ENCODE data around the gene LUZP2.

LUZP2 gene

DNA sequence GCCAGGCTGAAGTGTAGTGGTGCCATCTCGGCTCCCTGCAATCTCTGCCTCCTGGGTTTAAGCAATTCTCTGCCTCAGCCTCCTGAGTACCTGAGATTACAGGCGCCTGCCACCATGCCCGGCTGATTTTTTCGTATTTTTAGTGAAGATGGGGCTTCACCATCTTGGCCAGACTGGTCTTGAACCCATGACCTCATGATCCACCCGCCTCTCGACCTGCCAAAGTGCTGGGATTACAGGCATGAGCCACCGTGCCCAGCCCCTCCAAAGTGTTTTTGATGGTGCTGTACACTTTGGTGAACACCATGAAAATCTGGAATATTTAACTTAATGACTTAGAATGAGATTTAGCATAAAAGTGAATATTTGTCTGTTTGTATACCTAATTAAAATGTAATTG is 5.6 kb downstream of the LUZP2 start:
- H3K4me1 ChIP-seq (ENCODE audit: insufficient read depth, low read length, severe bottlenecking): no peaks in the 10 kb centered on the region
- TF ChIP-seq, protein P1, sequence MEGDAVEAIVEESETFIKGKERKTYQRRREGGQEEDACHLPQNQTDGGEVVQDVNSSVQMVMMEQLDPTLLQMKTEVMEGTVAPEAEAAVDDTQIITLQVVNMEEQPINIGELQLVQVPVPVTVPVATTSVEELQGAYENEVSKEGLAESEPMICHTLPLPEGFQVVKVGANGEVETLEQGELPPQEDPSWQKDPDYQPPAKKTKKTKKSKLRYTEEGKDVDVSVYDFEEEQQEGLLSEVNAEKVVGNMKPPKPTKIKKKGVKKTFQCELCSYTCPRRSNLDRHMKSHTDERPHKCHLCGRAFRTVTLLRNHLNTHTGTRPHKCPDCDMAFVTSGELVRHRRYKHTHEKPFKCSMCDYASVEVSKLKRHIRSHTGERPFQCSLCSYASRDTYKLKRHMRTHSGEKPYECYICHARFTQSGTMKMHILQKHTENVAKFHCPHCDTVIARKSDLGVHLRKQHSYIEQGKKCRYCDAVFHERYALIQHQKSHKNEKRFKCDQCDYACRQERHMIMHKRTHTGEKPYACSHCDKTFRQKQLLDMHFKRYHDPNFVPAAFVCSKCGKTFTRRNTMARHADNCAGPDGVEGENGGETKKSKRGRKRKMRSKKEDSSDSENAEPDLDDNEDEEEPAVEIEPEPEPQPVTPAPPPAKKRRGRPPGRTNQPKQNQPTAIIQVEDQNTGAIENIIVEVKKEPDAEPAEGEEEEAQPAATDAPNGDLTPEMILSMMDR (IDR thresholded peaks at IDR 0.05; ENCODE audit: low read length): no peak
- no peak for TF ChIP-seq EZH2 (IDR thresholded peaks at IDR 0.05; ENCODE audit: borderline replicate concordance, low read length)
- no peak overlapping the region for H2AFZ ChIP-seq (ENCODE audit: low read length)
- no peaks in the 10 kb centered on the region for H3F3A ChIP-seq (ENCODE audit: insufficient read depth, low read length)
- no peaks in the 10 kb centered on the region for H4K20me1 ChIP-seq (ENCODE audit: insufficient read depth, low read length)
- H3K9me3 ChIP-seq (ENCODE audit: low read length): no peaks in the 10 kb centered on the region
- H3K9ac ChIP-seq (ENCODE audit: low read length): no peak overlapping the region
- H3K27me3 ChIP-seq (ENCODE audit: insufficient read depth, low read length): no peaks in the 10 kb centered on the region
- no peak overlapping the region for H3K27ac ChIP-seq (ENCODE audit: low read depth, low read length, poor library complexity, severe bottlenecking)
- H3K9me2 ChIP-seq (ENCODE audit: low read depth, low read length): no peaks in the 10 kb centered on the region
- no peaks in the 10 kb centered on the region for H3K36me3 ChIP-seq (ENCODE audit: insufficient read depth, low read length)
- no peak overlapping the region for H3K4me2 ChIP-seq (ENCODE audit: low read length)
- H3K4me3 ChIP-seq (ENCODE audit: low read depth, low read length, poor library complexity, severe bottlenecking): no peak overlapping the region
- H3K79me2 ChIP-seq (ENCODE audit: insufficient read depth, low read length): no peaks in the 10 kb centered on the region

DNA sequence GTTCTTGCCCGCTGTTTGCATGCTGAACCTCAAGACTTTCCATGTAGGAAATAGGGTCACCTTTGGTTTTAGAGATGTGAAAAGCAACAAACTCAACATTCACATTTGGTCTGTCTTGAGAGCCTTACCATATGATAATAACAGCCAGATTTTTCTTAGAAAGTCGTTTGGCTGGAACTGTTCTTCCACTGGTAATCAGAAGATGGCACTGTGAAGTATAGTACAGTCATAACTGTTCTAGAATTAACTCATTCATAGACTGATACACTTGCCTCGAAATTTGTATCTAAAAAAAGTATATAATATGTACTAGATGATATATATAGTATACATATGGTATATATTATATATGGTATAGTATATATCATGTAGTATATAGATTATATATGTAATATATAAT is 12.3 kb downstream of the LUZP2 start:
- Histone ChIP-seq H3K27ac (ENCODE audit: low read depth, low read length, poor library complexity, severe bottlenecking) (no peak overlapping the region), H3K4me2 (ENCODE audit: low read length) (no peak overlapping the region), H3K4me3 (ENCODE audit: low read depth, low read length, poor library complexity, severe bottlenecking) (no peak overlapping the region), H3K9ac (ENCODE audit: low read length) (no peak overlapping the region), H3K79me2 (ENCODE audit: insufficient read depth, low read length) (no peaks in the 10 kb centered on the region), H3F3A (ENCODE audit: insufficient read depth, low read length) (no peaks in the 10 kb centered on the region), H3K27me3 (ENCODE audit: insufficient read depth, low read length) (no peaks in the 10 kb centered on the region), H3K9me3 (ENCODE audit: low read length) (no peaks in the 10 kb centered on the region), H4K20me1 (ENCODE audit: insufficient read depth, low read length) (no peaks in the 10 kb centered on the region), H3K36me3 (ENCODE audit: insufficient read depth, low read length) (no peaks in the 10 kb centered on the region), H3K9me2 (ENCODE audit: low read depth, low read length) (no peaks in the 10 kb centered on the region), H3K4me1 (ENCODE audit: insufficient read depth, low read length, severe bottlenecking) (no peaks in the 10 kb centered on the region), H2AFZ (ENCODE audit: low read length) (no peak overlapping the region)
- TF ChIP-seq EZH2 (IDR thresholded peaks at IDR 0.05; ENCODE audit: borderline replicate concordance, low read length): no peak
- TF ChIP-seq, protein P1 (IDR thresholded peaks at IDR 0.05; ENCODE audit: low read length): peak; percentile 28; the same call in 1 of the 2 replicates

DNA sequence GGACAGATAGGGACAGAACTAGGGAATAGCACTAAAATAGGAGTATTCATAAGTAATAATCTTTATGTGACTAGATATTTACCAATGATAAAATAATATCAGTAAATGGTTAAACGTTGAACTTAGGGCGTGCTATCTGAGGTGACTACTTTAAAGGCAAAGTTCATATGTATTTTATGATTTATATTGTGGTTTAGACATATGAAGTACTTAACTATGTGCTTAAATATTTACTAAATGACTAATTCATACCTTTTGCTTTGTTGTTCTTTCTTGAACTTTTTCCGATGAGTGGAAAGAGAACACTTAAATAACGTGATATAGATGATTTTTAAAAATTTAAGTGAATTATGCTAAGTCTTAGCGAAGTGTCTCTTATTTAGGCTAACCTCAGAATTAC is 14.7 kb downstream of the LUZP2 start:
- H3K9me2 ChIP-seq (ENCODE audit: low read depth, low read length): no peaks in the 10 kb centered on the region
- H2AFZ ChIP-seq (ENCODE audit: low read length): no peak overlapping the region
- H3K27me3 ChIP-seq (ENCODE audit: insufficient read depth, low read length): no peaks in the 10 kb centered on the region

More for the DNA sequence above, 14.7 kb downstream of the LUZP2 start:
- Histone ChIP-seq H3K9ac (ENCODE audit: low read length) (no peak overlapping the region), H3K4me1 (ENCODE audit: insufficient read depth, low read length, severe bottlenecking) (no peaks in the 10 kb centered on the region), H3K4me2 (ENCODE audit: low read length) (no peak overlapping the region), H3F3A (ENCODE audit: insufficient read depth, low read length) (no peaks in the 10 kb centered on the region), H3K27ac (ENCODE audit: low read depth, low read length, poor library complexity, severe bottlenecking) (no peak overlapping the region), H3K4me3 (ENCODE audit: low read depth, low read length, poor library complexity, severe bottlenecking) (no peak overlapping the region), H3K9me3 (ENCODE audit: low read length) (no peaks in the 10 kb centered on the region), H3K36me3 (ENCODE audit: insufficient read depth, low read length) (no peaks in the 10 kb centered on the region), H3K79me2 (ENCODE audit: insufficient read depth, low read length) (no peaks in the 10 kb centered on the region), H4K20me1 (ENCODE audit: insufficient read depth, low read length) (no peaks in the 10 kb centered on the region)
- no peak for TF ChIP-seq EZH2 (IDR thresholded peaks at IDR 0.05; ENCODE audit: borderline replicate concordance, low read length)
- TF ChIP-seq, protein P1 (IDR thresholded peaks at IDR 0.05; ENCODE audit: low read length): no peak
